ENCODE measurements around the gene PDE6G.

The PDE6G gene

GRCh38 chr17:81638683-81639082, 17.7 kb downstream of the PDE6G start:
- TF ChIP-seq CREB1 (IDR thresholded peaks at IDR 0.05; ENCODE audit: low read depth), result no peak
- no peak for TF ChIP-seq TCF12 (IDR thresholded peaks at IDR 0.05; ENCODE audit: low read depth)
- no peak for TF ChIP-seq USF1 (IDR thresholded peaks at IDR 0.05)
- no peak for TF ChIP-seq TAF1 (IDR thresholded peaks at IDR 0.05; ENCODE audit: low read depth)
- TF ChIP-seq MAX (IDR thresholded peaks at IDR 0.05), result no peak
- no peak for TF ChIP-seq ZBTB7A (IDR thresholded peaks at IDR 0.05; ENCODE audit: low read depth)
- no peak for TF ChIP-seq REST (IDR thresholded peaks at IDR 0.05; ENCODE audit: low read depth)
- TF ChIP-seq RAD21 (IDR thresholded peaks at IDR 0.05; ENCODE audit: low read depth), result no peak
- no peak for TF ChIP-seq TEAD4 (IDR thresholded peaks at IDR 0.05)

- TF ChIP-seq EP300 (IDR thresholded peaks at IDR 0.05; ENCODE audit: borderline replicate concordance), result peak; percentile 45; the same call in 1 of the 2 replicates
- TF ChIP-seq TCF12 (IDR thresholded peaks at IDR 0.05; ENCODE audit: low read depth), result peak; percentile 76; the same call in 1 of the 2 replicates
- TF ChIP-seq MAX (IDR thresholded peaks at IDR 0.05), result peak; percentile 65
- peak; percentile 99 for TF ChIP-seq TAF1 (IDR thresholded peaks at IDR 0.05; ENCODE audit: low read depth)
- TF ChIP-seq NFIC (IDR thresholded peaks at IDR 0.05), result peak; percentile 45; the same call in 1 of the 2 replicates
- peak; percentile 27; the same call in 1 of the 2 replicates for TF ChIP-seq CREB1 (IDR thresholded peaks at IDR 0.05; ENCODE audit: low read depth)
- TF ChIP-seq RAD21 (IDR thresholded peaks at IDR 0.05; ENCODE audit: low read depth), result no peak
- TF ChIP-seq CEBPB (IDR thresholded peaks at IDR 0.05), result no peak
- no peak for TF ChIP-seq FOXM1 (IDR thresholded peaks at IDR 0.05; ENCODE audit: borderline replicate concordance, low read depth)
- TF ChIP-seq TEAD4 (IDR thresholded peaks at IDR 0.05), result 0 out of 2 replicates have a peak, but pooled peaks have one; percentile 17
- no peak; the same call in 1 of the 2 replicates for TF ChIP-seq REST (IDR thresholded peaks at IDR 0.05; ENCODE audit: low read depth)
- TF ChIP-seq EGR1 (IDR thresholded peaks at IDR 0.05), result peak; percentile 98
- TF ChIP-seq ZBTB7A (IDR thresholded peaks at IDR 0.05; ENCODE audit: low read depth), result no peak
- TF ChIP-seq USF1 (IDR thresholded peaks at IDR 0.05), result peak; percentile 66
- TF ChIP-seq YY1 (IDR thresholded peaks at IDR 0.05; ENCODE audit: low read depth), result peak; percentile 76; the same call in 1 of the 2 replicates
These were observed 19.6 kb downstream of the PDE6G start, which contains the start of the genes NPLOC4 and TSPAN10 for GRCh38 chr17:81636505-81637288. Gene NPLOC4 (minus strand): TSS chr17:81637112. CDS start chr17:81636930, 182 bp downstream. Gene TSPAN10 (plus strand): TSS chr17:81637196. CDS start chr17:81642413, 5,217 bp downstream.

- TF ChIP-seq EP300 (IDR thresholded peaks at IDR 0.05; ENCODE audit: borderline replicate concordance), result no peak
- no peak for TF ChIP-seq NFIC (IDR thresholded peaks at IDR 0.05)
- TF ChIP-seq EGR1 (IDR thresholded peaks at IDR 0.05), result no peak
- TF ChIP-seq RAD21 (IDR thresholded peaks at IDR 0.05; ENCODE audit: low read depth), result no peak
- TF ChIP-seq TAF1 (IDR thresholded peaks at IDR 0.05; ENCODE audit: low read depth), result no peak
- TF ChIP-seq USF1 (IDR thresholded peaks at IDR 0.05), result no peak
- TF ChIP-seq ZBTB7A (IDR thresholded peaks at IDR 0.05; ENCODE audit: low read depth), result no peak
- TF ChIP-seq CEBPB (IDR thresholded peaks at IDR 0.05), result no peak
- TF ChIP-seq REST (IDR thresholded peaks at IDR 0.05; ENCODE audit: low read depth), result no peak
- TF ChIP-seq TCF12 (IDR thresholded peaks at IDR 0.05; ENCODE audit: low read depth), result no peak
- no peak for TF ChIP-seq CREB1 (IDR thresholded peaks at IDR 0.05; ENCODE audit: low read depth)
- TF ChIP-seq MAX (IDR thresholded peaks at IDR 0.05), result no peak
- TF ChIP-seq FOXM1 (IDR thresholded peaks at IDR 0.05; ENCODE audit: borderline replicate concordance, low read depth), result no peak
- TF ChIP-seq TEAD4 (IDR thresholded peaks at IDR 0.05), result no peak
- TF ChIP-seq YY1 (IDR thresholded peaks at IDR 0.05; ENCODE audit: low read depth), result no peak
These were observed 20.3 kb downstream of the PDE6G start for GRCh38 chr17:81635973-81636504.
